ENCODE measurements around the gene THSD4.

THSD4 gene

GRCh38 chr15:71808311-71809020 lies 693.2 kb downstream of the THSD4 start:
- TF ChIP-seq CTCF (conservative IDR thresholded peaks at IDR 0.05; ENCODE audit: low read length) (no peak), EZH2phosphoT487 (IDR thresholded peaks at IDR 0.05; ENCODE audit: borderline replicate concordance) (no peak)
- H3F3A ChIP-seq (ENCODE audit: low read depth), result no peaks in the 10 kb centered on the region
- H3K9ac ChIP-seq (ENCODE audit: low read depth, low read length, poor library complexity, severe bottlenecking), result no peak overlapping the region
- no peak overlapping the region for H2AFZ ChIP-seq (ENCODE audit: low read length)
- H3K36me3 ChIP-seq (ENCODE audit: insufficient read depth, low read length), result no peaks in the 10 kb centered on the region
- H3K4me2 ChIP-seq (ENCODE audit: low read depth, low read length, poor library complexity, severe bottlenecking), result no peak overlapping the region
- H3K4me3 ChIP-seq (ENCODE audit: low read length, poor library complexity, severe bottlenecking), result no peak overlapping the region
- H3K9me2 ChIP-seq (replicated peaks; ENCODE audit: low read depth, low read length), result no peaks in the 10 kb centered on the region
- no peaks in the 10 kb centered on the region for H3K27me3 ChIP-seq (ENCODE audit: insufficient read depth, low read length, poor library complexity, severe bottlenecking)
- H3K4me1 ChIP-seq (ENCODE audit: insufficient read depth, low read length, poor library complexity, severe bottlenecking), result no peaks in the 10 kb centered on the region
- H4K20me1 ChIP-seq (ENCODE audit: insufficient read depth, low read length, poor library complexity, severe bottlenecking), result no peaks in the 10 kb centered on the region
- no peaks in the 10 kb centered on the region for H3K79me2 ChIP-seq (ENCODE audit: insufficient read depth, low read length)
- H3K9me3 ChIP-seq (ENCODE audit: insufficient read depth, low read depth, low read length), result no peaks in the 10 kb centered on the region

DNA sequence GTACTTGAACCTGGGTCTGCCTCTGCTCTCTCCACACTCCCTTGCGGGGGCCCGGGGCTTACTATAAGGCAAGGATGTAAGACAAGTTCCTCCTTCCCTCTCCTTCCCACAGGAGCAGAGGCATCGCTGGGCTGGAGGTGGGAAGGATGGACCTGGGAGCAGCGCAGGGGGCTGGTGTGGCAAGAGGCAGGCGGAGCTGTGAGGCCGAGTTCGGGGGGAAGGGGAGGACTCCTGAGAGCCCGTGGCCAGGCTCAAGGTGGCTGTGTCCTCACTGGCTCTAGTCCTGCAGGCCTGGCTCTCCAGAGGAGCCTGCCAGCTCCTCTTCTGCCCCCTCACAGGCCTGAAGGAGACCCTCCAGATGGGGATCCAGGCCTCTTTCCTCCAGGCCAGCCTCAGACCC lies 694.1 kb downstream of the THSD4 start:
- no peak overlapping the region for H3K9ac ChIP-seq (ENCODE audit: low read depth, low read length, poor library complexity, severe bottlenecking)
- H3K4me2 ChIP-seq (ENCODE audit: low read depth, low read length, poor library complexity, severe bottlenecking), result no peak overlapping the region
- no peak overlapping the region for H3K4me3 ChIP-seq (ENCODE audit: low read length, poor library complexity, severe bottlenecking)
- no peaks in the 10 kb centered on the region for H3K27me3 ChIP-seq (ENCODE audit: insufficient read depth, low read length, poor library complexity, severe bottlenecking)
- TF ChIP-seq EZH2phosphoT487 (IDR thresholded peaks at IDR 0.05; ENCODE audit: borderline replicate concordance) (no peak), CTCF (conservative IDR thresholded peaks at IDR 0.05; ENCODE audit: low read length) (no peak)
- no peaks in the 10 kb centered on the region for H3F3A ChIP-seq (ENCODE audit: low read depth)
- H3K4me1 ChIP-seq (ENCODE audit: insufficient read depth, low read length, poor library complexity, severe bottlenecking), result no peaks in the 10 kb centered on the region
- H3K9me3 ChIP-seq (ENCODE audit: insufficient read depth, low read depth, low read length), result no peaks in the 10 kb centered on the region
- no peaks in the 10 kb centered on the region for H3K9me2 ChIP-seq (replicated peaks; ENCODE audit: low read depth, low read length)
- H3K36me3 ChIP-seq (ENCODE audit: insufficient read depth, low read length), result no peaks in the 10 kb centered on the region
- no peaks in the 10 kb centered on the region for H4K20me1 ChIP-seq (ENCODE audit: insufficient read depth, low read length, poor library complexity, severe bottlenecking)
- H2AFZ ChIP-seq (ENCODE audit: low read length), result no peak overlapping the region
- H3K79me2 ChIP-seq (ENCODE audit: insufficient read depth, low read length), result no peaks in the 10 kb centered on the region

- Histone ChIP-seq H3K9ac (ENCODE audit: low read depth, low read length, poor library complexity, severe bottlenecking) (no peak within 1 kb of the TSS), H3K27me3 (ENCODE audit: insufficient read depth, low read length, poor library complexity, severe bottlenecking) (no peaks in the 10 kb centered on the region), H4K20me1 (ENCODE audit: insufficient read depth, low read length, poor library complexity, severe bottlenecking) (no peaks in the 10 kb centered on the region), H3K36me3 (ENCODE audit: insufficient read depth, low read length) (no peaks in the 10 kb centered on the region), H3K9me3 (ENCODE audit: insufficient read depth, low read depth, low read length) (no peaks in the 10 kb centered on the region), H3K4me3 (ENCODE audit: low read length, poor library complexity, severe bottlenecking) (no peak within 1 kb of the TSS), H3K79me2 (ENCODE audit: insufficient read depth, low read length) (no peaks in the 10 kb centered on the region), H3F3A (ENCODE audit: low read depth) (no peaks in the 10 kb centered on the region), H3K4me1 (ENCODE audit: insufficient read depth, low read length, poor library complexity, severe bottlenecking) (no peaks in the 10 kb centered on the region), H3K9me2 (replicated peaks; ENCODE audit: low read depth, low read length) (no peaks in the 10 kb centered on the region), H2AFZ (ENCODE audit: low read length) (no peak within 1 kb of the TSS), H3K4me2 (ENCODE audit: low read depth, low read length, poor library complexity, severe bottlenecking) (no peak within 1 kb of the TSS)
- TF ChIP-seq CTCF (conservative IDR thresholded peaks at IDR 0.05; ENCODE audit: low read length), result no peak
- TF ChIP-seq EZH2phosphoT487 (IDR thresholded peaks at IDR 0.05; ENCODE audit: borderline replicate concordance), result no peak
These were observed 695.2 kb downstream of the THSD4 start, which contains the start of gene NR2E3 for GRCh38 chr15:71810256-71811035. NR2E3 (plus strand) TSS chr15:71810554; CDS start chr15:71810744, 190 bp downstream.

All from Loucy (cell line).